Panc1 (cell line): Measurements from ENCODE around the gene SLC6A11. TPM values are rescaled to one million over a fixed set of nuclear protein-coding genes. Genes with fewer than 3 reads are reported as not detected.

Experiments used
- ATAC-seq: fragments of 200-7000 bp; cut with Tn5 transposase; 2 replicates; pipeline ENCODE4 v1.9.1; 2020; ENCODE audit warnings: mild to moderate bottlenecking, moderate library complexity
- BruUV-seq: library from RNA; stranded (reverse); fragments of 400-500 nt; replicated peaks from 2 replicates; lab custom pipeline; 2021; lab: Mats Ljungman, UMichigan
- CTCF ChIA-PET: fragments of 300-600 bp; sonication (Branson Sonifier 250); formaldehyde crosslinking; loops from one replicate; lab custom pipeline; 2022; ENCODE audit warnings: antibody characterized with exemption; lab: Charles Lee
- POLR2A ChIA-PET: fragments of 300-600 bp; sonication (Branson Sonifier 250); formaldehyde crosslinking; loops from one replicate; lab custom pipeline; 2022; ENCODE audit warnings: antibody characterized with exemption; lab: Charles Lee
- DNase-seq: peaks from one replicate; pipeline ENCODE4 v3.0.0-alpha.2; 2010; ENCODE audit warnings: low read depth, low spot score
- H3K27ac ChIP-seq: 2 replicates; pipeline ENCODE4 v1.5.1; 2011; ENCODE audit warnings: mild to moderate bottlenecking, low read length, inconsistent platforms
- H3K27me3 ChIP-seq: fragments of 200-500 bp; sonication (Bioruptor generic); 2 replicates; pipeline ENCODE4 v1.6.0; 2014; ENCODE audit warnings: low read length, inconsistent platforms; ENCODE audit not compliant: control insufficient read depth, insufficient read depth
- H3K36me3 ChIP-seq: fragments of 200-500 bp; sonication (Bioruptor generic); 2 replicates; pipeline ENCODE4 v1.5.1; 2014; ENCODE audit warnings: inconsistent platforms, mild to moderate bottlenecking, low read length, moderate library complexity; ENCODE audit not compliant: control insufficient read depth, insufficient read depth
- H3K4me1 ChIP-seq: 2 replicates; pipeline ENCODE4 v1.5.1; 2011; ENCODE audit warnings: inconsistent platforms, mild to moderate bottlenecking, low read length, moderate library complexity; ENCODE audit not compliant: control insufficient read depth, insufficient read depth
- H3K4me3 ChIP-seq, 2 experiments: 2 replicates each; pipeline ENCODE4 v1.5.1; 2011 to 2012; ENCODE audit warnings: low read depth in 2 of 2, low read length in 2 of 2, mild to moderate bottlenecking in 2 of 2, inconsistent platforms in 1 of 2, moderate library complexity in 1 of 2
- H3K9me3 ChIP-seq: fragments of 200-500 bp; sonication (Bioruptor generic); 2 replicates; pipeline ENCODE4 v1.5.1; 2014; ENCODE audit warnings: low read depth, mild to moderate bottlenecking, inconsistent platforms, low read length, moderate library complexity; ENCODE audit not compliant: control insufficient read depth, insufficient read depth
- POLR2AphosphoS5 ChIP-seq: IDR thresholded peaks from 2 replicates; pipeline ENCODE4 v1.6.1; 2012; ENCODE audit warnings: mild to moderate bottlenecking, low read depth, low read length, moderate library complexity
- SIN3A ChIP-seq: IDR thresholded peaks from 2 replicates; pipeline ENCODE4 v1.6.1; 2012; ENCODE audit warnings: low read depth, mild to moderate bottlenecking, low read length, moderate library complexity, borderline replicate concordance; ENCODE audit not compliant: insufficient read depth
- TCF7L2 ChIP-seq: IDR thresholded peaks from 2 replicates; pipeline ENCODE4 v1.6.1; 2011; ENCODE audit warnings: mild to moderate bottlenecking, low read depth, low read length, inconsistent platforms
- in situ Hi-C: cut with HindIII; loops from 2 replicates; pipeline ENCODE4 v1.10.0; 2016; ENCODE audit warnings: low sequenced_read_pairs, low pct_unique_long_range_greater_than_20kb
- intact Hi-C: fragments of 100-400 bp; cut with micrococcal nuclease; formaldehyde crosslinking; loops from one replicate; pipeline ENCODE4 v1.10.0; 2022; ENCODE audit not compliant: unreplicated experiment
- total RNA-seq: library from RNA; stranded (reverse); gene quantifications from one replicate; pipeline ENCODE4 v1.2.1, GENCODE V29; 2021; ENCODE audit not compliant: unreplicated experiment
- TF ChIP-seq, protein P1 (sequence below): fragments of 450-650 bp; IDR thresholded peaks from 2 replicates; pipeline ENCODE4 v1.5.1; 2017; ENCODE audit warnings: mild to moderate bottlenecking
- TF ChIP-seq, protein P2 (sequence below), 2 experiments: IDR thresholded peaks; 2 replicates each; pipeline ENCODE4 v1.6.1; 2011 to 2012; ENCODE audit warnings: low read depth in 2 of 2, control low read depth in 1 of 2, low read length in 1 of 2, mild to moderate bottlenecking in 1 of 2, moderate library complexity in 1 of 2; ENCODE audit not compliant: insufficient read depth in 1 of 2

Gene SLC6A11
- total RNA-seq, 1 experiment from 2014 or later = not detected

DNA sequence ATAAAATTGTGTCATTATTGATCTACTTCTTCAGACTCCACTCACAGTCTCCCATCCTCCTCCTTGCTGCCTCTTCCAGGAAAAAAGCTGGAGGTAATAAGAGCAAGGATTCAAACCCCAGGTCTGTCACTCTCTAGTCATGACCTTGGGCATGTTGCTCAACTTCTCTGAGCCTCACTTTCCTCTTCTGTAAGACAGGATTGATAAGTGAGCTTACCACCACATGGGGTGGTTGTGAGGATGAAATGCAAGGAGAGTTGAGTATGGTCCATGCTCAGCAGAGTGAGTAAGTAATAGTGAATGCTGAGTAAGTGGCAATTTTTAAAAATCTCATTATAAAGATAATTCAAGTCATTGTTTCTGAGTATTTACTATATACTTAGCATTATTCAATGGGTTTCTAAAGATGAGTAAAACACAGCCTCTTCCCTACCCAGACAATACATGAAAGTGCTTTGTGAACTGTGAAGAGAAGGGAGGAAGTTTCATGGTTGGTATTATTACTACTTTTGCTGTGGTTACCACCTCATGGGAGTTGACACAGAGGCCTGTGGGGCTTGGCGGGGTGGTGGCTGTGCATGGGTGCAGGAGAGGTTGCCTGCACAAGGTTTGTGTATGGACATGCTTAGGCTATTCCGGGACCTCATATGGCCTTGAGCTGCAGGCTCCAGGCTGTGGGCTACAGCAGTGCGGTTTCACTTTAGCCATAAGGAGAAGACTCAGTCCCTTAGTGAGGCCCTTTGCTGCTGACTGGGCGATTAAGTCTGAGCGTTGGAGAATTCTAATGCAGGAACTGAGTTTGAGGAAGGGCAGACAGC is 30.0 kb downstream of the SLC6A11 start:
- CTCF ChIA-PET = no interaction called here
- POLR2A ChIA-PET = no interaction called here
- TF ChIP-seq POLR2AphosphoS5 = no peak
- TF ChIP-seq TCF7L2 = no peak
- TF ChIP-seq, protein P1, sequence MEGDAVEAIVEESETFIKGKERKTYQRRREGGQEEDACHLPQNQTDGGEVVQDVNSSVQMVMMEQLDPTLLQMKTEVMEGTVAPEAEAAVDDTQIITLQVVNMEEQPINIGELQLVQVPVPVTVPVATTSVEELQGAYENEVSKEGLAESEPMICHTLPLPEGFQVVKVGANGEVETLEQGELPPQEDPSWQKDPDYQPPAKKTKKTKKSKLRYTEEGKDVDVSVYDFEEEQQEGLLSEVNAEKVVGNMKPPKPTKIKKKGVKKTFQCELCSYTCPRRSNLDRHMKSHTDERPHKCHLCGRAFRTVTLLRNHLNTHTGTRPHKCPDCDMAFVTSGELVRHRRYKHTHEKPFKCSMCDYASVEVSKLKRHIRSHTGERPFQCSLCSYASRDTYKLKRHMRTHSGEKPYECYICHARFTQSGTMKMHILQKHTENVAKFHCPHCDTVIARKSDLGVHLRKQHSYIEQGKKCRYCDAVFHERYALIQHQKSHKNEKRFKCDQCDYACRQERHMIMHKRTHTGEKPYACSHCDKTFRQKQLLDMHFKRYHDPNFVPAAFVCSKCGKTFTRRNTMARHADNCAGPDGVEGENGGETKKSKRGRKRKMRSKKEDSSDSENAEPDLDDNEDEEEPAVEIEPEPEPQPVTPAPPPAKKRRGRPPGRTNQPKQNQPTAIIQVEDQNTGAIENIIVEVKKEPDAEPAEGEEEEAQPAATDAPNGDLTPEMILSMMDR = no peak
- TF ChIP-seq SIN3A = no peak
- TF ChIP-seq, protein P2, sequence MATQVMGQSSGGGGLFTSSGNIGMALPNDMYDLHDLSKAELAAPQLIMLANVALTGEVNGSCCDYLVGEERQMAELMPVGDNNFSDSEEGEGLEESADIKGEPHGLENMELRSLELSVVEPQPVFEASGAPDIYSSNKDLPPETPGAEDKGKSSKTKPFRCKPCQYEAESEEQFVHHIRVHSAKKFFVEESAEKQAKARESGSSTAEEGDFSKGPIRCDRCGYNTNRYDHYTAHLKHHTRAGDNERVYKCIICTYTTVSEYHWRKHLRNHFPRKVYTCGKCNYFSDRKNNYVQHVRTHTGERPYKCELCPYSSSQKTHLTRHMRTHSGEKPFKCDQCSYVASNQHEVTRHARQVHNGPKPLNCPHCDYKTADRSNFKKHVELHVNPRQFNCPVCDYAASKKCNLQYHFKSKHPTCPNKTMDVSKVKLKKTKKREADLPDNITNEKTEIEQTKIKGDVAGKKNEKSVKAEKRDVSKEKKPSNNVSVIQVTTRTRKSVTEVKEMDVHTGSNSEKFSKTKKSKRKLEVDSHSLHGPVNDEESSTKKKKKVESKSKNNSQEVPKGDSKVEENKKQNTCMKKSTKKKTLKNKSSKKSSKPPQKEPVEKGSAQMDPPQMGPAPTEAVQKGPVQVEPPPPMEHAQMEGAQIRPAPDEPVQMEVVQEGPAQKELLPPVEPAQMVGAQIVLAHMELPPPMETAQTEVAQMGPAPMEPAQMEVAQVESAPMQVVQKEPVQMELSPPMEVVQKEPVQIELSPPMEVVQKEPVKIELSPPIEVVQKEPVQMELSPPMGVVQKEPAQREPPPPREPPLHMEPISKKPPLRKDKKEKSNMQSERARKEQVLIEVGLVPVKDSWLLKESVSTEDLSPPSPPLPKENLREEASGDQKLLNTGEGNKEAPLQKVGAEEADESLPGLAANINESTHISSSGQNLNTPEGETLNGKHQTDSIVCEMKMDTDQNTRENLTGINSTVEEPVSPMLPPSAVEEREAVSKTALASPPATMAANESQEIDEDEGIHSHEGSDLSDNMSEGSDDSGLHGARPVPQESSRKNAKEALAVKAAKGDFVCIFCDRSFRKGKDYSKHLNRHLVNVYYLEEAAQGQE (IDR thresholded peaks at IDR 0.05; ENCODE audit: insufficient read depth in 1 of 2, low read depth in 2 of 2, low read length in 1 of 2) = no peak
- no peak for DNase-seq
- no TSS peak for BruUV-seq
- no peaks in the 10 kb centered on the region for H3K36me3 ChIP-seq
- H3K27ac ChIP-seq = no peak overlapping the region
- intact Hi-C loops = no loop called here
- H3K27me3 ChIP-seq = peaks cover 3% of the 10 kb centered on the region; the same call in 1 of the 2 replicates
- in situ Hi-C loops = no loop called here
- no peaks in the 10 kb centered on the region for H3K4me1 ChIP-seq
- no peak for ATAC-seq
- H3K4me3 ChIP-seq = no peak overlapping the region
- no peaks in the 10 kb centered on the region for H3K9me3 ChIP-seq

DNA sequence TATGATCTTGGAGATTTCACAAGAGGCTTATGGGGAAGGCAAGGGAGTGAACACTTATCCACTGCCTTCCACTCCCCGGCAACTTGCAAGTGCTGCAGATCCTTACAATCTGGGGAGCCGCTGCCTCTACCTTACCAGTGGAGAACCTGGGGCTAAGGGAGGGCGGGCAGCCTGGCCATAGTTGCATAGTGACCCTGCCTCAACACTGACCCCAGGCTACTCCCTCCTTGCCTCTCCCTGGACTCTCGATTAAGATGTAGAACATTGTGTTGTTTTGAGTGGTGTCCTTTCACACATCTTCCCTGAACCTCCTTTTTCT is 30.6 kb downstream of the SLC6A11 start:
- no peak overlapping the region for H3K27ac ChIP-seq
- H3K4me3 ChIP-seq = no peak overlapping the region
- no peaks in the 10 kb centered on the region for H3K4me1 ChIP-seq
- ChIA-PET POLR2A (no interaction called here), CTCF (no interaction called here)
- ATAC-seq (no peak), DNase-seq (no peak)
- in situ Hi-C loops (no loop called here), intact Hi-C loops (no loop called here)
- H3K27me3 ChIP-seq = peaks cover 3% of the 10 kb centered on the region; the same call in 1 of the 2 replicates
- no peaks in the 10 kb centered on the region for H3K9me3 ChIP-seq
- TF ChIP-seq, protein P1 = no peak
- no peak for TF ChIP-seq SIN3A
- BruUV-seq = no TSS peak
- no peaks in the 10 kb centered on the region for H3K36me3 ChIP-seq
